Stimulated activated CD8-positive, alpha-beta memory T cell treated with anti-CD3 and anti-CD28 coated beads, Interleukin-15, amount 100 ng/mL, for 24 hours (primary cell): ENCODE data around the gene SH2B2.
"Not testable (repeated sequence)": the region's sequence is repeated elsewhere in the genome, so short reads cannot be mapped to it uniquely, and the experiment has no call there.

ENCODE experiments used
- DNase-seq: peaks from one replicate; pipeline ENCODE4 v3.0.0-alpha.2; 2020; ENCODE audit warnings: low read depth

Gene SH2B2

GRCh38 chr7:102287111-102287980 lies 678 bp downstream of the SH2B2 start:
- no peak for DNase-seq

- no peak for DNase-seq
Observed at GRCh38 chr7:102287981-102288278, 1.3 kb downstream of the SH2B2 start.

DNA sequence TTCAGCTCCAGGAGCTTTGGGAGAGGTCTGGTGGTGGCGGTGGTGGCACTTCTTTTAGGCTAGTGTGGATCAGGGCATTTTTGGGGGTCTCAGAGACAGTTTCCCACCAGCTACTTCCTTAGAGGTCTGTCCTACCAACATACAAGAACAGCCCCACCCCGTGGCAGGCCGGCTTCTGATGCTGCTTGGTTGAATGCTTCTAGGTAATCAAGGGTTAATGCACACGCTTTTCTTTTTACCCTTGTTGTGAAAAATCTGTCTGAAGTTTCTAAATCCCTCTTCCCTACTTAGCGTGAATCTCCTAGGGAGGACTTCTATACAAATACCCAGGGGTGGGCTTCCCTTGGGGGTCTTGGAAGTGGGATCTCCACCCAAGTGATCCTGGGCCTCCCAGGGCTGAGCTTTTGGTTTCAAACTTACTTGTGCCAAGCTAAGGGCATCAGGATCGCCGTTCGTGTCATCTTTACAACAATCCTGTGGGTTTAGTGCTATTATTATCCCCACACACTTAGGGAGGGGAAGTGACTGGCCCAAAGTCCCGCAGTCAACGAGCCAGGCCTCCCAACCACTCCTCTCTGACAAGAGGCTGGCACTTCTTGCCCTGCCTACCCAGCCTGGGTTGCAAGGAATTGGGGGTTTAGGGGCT lies 1.7 kb downstream of the SH2B2 start:
- no peak for DNase-seq

- no peak for DNase-seq
Observed at GRCh38 chr7:102289057-102289456, 2.4 kb downstream of the SH2B2 start.

GRCh38 chr7:102291056-102291915 lies 4.6 kb downstream of the SH2B2 start:
- DNase-seq, result no peak

DNA sequence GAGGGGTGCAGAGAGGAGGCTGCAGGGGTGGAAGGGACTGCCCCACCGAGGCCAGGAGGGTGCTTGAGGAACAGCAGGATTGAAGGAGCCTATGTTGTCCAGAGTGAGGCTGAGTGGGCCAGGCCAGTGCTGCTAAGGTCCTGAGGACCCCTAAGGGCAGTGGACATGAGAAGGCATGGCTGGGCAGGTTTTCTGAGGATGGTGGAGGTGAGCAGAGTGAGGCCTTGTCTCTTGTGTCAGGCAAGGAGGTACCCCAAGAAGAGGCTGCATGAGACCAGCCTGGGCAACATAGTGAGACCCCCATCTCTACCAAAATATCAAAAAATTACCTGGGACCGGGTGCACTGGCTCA lies 5.2 kb downstream of the SH2B2 start:
- no peak for DNase-seq

DNA sequence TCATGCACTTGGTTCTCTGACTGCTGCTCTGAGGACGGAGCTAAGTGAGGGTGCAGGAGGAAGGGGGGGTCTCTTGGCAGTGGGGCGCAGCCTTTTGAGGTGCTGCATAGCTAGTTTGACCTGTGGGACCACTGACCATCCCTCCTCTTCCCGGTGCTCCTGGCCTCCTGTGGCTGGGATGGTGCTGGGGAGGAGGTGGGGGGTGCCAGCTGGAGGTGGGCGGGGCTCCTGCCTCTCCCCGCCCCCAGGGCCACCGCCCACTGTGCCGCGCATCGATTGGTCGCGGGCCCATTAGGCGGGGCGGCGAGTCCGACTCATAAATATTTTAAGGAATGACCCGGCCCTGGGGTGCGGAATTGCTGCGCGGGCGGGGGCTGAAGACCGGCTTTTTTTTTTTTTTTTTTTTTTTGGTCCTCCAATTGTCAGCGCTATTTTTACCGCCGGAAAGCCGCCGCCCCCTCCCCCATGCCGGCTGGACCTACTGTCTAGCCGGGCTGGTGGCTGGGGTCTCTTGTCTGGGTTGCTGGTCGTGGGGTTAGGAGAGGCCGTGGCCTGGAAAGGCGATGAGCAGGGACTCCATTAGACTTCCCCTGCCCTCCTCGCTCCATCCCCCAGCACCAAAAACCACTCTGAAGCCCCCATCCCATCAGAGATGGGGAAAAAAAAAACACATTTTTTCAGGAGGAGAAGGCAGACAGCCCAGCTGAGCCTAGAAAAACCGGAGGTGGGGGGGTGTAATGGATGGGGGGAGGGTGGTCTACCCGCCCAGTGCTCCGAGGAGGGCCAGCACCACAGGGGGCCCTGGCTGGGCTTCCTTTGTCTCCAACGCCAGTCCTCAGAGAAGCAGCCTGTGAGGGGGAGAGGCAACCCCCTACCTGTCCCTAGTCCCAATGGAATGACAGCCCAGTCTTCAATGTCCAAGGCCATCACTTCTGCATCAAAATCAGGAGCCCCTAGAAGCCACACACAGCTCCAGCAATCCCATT lies 6.4 kb downstream of the SH2B2 start:
- DNase-seq, result no peak

- no peak for DNase-seq
Observed at GRCh38 chr7:102294589-102294988, 7.9 kb downstream of the SH2B2 start.

DNA sequence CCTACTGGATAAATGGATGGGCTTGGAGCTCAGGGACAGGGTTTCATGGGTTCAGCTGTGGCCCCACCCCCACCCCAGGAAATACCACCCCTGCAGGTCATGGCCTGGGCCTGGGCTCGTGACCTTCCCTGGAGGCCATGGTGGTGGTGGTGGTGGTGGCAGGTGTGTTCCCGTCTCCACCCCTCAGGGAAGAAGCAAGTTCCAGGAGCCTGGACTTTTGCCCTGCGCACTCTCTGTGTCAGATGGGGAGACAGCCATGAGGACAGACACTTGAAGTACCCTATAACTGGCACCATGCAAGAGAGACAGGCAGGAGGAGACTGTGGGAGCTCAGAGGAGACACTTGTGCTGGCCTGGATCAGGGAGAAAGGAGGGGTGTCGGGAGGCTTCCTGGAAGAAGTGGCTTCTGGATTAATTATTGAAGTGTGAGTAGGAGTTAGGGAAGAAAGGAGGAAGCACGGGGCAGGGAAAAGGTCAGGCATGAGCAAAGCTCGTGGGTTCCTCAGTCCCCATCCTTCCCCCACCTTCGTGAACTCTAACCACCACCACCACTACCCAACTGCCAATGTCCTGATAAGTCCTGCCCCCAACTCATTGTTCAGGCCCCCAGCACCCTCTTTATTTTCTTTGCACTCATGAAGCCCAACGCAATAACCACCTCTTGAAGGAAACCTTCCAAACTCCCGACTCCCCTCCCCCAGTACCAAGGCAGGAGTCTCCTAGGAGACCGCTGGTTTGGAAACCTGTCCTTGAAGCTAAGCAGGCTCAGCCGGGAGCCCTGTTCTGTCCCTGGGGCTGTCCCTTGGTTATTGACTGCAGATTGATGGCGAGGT lies 8.9 kb downstream of the SH2B2 start:
- DNase-seq, result no peak

DNA sequence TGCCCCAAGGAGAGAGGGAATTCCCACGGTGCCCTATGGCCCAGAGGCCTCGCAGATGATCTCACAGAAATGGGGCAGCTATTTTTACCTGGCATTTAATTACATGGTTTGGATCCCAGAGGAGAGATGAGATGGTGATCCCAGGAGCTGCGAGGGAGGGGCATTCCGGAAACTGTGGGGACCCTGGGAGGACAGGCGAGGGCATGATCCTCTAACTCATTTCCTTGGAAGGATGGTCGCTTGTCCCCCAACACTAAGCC lies 9.4 kb downstream of the SH2B2 start:
- no peak for DNase-seq

DNA sequence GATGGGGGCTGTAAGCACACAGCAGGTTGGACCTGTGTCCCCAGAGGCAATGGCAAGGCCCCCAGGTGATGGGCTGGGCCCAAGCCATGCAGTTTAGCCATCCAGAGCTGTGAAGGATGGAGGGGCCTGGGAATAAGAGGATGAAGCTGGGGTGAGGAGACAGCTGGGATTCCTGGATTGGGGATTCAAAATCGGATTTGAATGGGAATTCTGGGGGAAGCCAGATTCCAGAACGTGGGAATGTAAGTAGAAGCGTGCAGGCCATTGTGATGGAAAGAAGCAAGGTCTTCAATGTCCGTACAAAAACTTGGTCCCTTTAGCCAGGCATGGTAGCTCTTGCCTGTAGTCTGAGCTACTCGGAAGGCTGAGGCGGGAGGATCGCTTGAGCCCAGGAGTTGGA lies 9.8 kb downstream of the SH2B2 start:
- DNase-seq, result no peak

GRCh38 chr7:102297487-102298218 lies 11.0 kb downstream of the SH2B2 start:
- DNase-seq, result no peak

GRCh38 chr7:102300643-102301221 lies 14.1 kb downstream of the SH2B2 start:
- no peak for DNase-seq

GRCh38 chr7:102301367-102301766 lies 14.7 kb downstream of the SH2B2 start:
- DNase-seq, result not testable (repeated sequence)

DNA sequence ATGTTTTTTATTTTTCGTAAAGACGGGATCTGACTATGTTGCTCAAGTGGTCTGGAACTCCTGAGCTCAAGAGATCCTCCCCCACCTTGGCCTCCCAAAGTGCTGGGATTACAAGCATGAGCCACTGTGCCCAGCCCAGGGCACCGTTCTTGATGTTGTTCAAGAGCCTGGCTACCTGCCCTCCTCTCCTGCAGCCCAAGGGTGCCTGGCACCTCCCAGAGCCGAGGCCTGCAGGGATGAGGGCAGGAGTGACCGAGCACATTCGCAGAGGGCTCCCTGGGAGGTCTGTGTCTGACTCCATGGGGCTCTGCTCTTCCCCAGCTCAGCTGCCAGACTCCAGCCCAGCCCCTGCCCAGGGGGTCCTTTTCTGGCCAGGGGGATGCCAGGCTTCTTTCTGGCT lies 15.4 kb downstream of the SH2B2 start:
- no peak for DNase-seq

DNA sequence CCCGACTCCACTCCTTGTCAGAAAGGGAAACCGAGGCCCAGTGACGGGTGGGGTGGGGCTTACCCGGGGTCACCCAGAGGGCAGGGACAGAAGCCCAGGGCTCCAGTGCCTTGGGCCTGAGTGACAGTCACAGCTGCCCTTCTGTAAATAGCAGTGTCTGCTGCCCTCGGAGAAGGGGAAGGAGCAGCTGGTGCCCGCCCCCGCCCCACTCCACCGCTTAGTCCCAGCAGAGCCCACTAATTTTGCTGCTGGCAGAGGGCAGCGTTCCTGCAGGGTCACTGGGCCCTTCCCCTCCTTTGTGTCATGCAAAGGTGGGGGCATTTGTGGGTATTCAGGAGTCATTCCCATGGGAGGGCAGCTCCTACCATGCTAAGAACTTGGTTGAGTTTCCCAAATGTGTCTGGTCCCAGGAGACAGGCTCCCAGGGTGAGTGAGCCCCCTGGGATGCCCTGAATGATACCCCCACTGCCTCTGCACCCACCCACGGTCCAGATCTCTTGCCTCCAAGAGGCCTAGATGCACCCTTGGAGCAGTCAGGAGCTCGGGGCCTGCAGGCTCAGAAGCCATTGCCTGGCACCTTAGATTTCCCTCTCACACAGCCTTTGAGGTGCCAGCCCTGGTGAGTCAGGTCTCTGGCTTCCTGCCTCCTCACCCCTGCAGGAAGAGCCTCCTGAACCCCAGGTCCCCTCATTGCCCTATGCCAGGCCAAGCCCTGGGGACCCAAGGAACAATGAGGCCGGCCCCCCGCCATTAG lies 17.2 kb downstream of the SH2B2 start:
- no peak for DNase-seq

GRCh38 chr7:102304668-102305067 lies 18.0 kb downstream of the SH2B2 start:
- DNase-seq, result no peak

GRCh38 chr7:102305414-102306268 lies 19.0 kb downstream of the SH2B2 start:
- DNase-seq, result no peak
